HG03095 (cell line): ENCODE measurements around the gene MEGF10.

Source experiments
- ATAC-seq: cut with Tn5 transposase; IDR thresholded peaks from one replicate; pipeline ENCODE4 v1.9.1; 2021; ENCODE audit warnings: moderate library complexity; ENCODE audit not compliant: unreplicated experiment

The MEGF10 gene

GRCh38 chr5:127324756-127325155 lies 34.2 kb downstream of the MEGF10 start:
- no peak for ATAC-seq

- no peak for ATAC-seq
These were observed 35.8 kb downstream of the MEGF10 start for GRCh38 chr5:127326431-127326830.

- no peak for ATAC-seq
These were observed 36.6 kb downstream of the MEGF10 start for GRCh38 chr5:127326976-127327755.

- ATAC-seq: no peak
These were observed 39.5 kb downstream of the MEGF10 start for GRCh38 chr5:127330116-127330515.

- ATAC-seq: no peak
These were observed 41.5 kb downstream of the MEGF10 start for GRCh38 chr5:127331890-127332649.

- ATAC-seq: no peak
These were observed 42.9 kb downstream of the MEGF10 start for GRCh38 chr5:127333483-127333882.

GRCh38 chr5:127335381-127335780 lies 44.8 kb downstream of the MEGF10 start:
- ATAC-seq: no peak

GRCh38 chr5:127337876-127338275 lies 47.3 kb downstream of the MEGF10 start:
- no peak for ATAC-seq

GRCh38 chr5:127338501-127338900 lies 47.9 kb downstream of the MEGF10 start:
- ATAC-seq: no peak

GRCh38 chr5:127340606-127341005 lies 50.0 kb downstream of the MEGF10 start:
- no peak for ATAC-seq

- no peak for ATAC-seq
These were observed 51.8 kb downstream of the MEGF10 start for GRCh38 chr5:127342364-127342763.

GRCh38 chr5:127343313-127343712 lies 52.7 kb downstream of the MEGF10 start:
- ATAC-seq: no peak

GRCh38 chr5:127343866-127344265 lies 53.3 kb downstream of the MEGF10 start:
- ATAC-seq: no peak

- ATAC-seq: no peak
These were observed 54.3 kb downstream of the MEGF10 start for GRCh38 chr5:127344931-127345330.

GRCh38 chr5:127351418-127351817 lies 60.8 kb downstream of the MEGF10 start:
- ATAC-seq: no peak

- ATAC-seq: no peak
These were observed 61.5 kb downstream of the MEGF10 start for GRCh38 chr5:127352068-127352467.

GRCh38 chr5:127353327-127353726 lies 62.7 kb downstream of the MEGF10 start:
- no peak for ATAC-seq

- no peak for ATAC-seq
These were observed 63.2 kb downstream of the MEGF10 start for GRCh38 chr5:127353796-127354195.

GRCh38 chr5:127355337-127355736 lies 64.7 kb downstream of the MEGF10 start:
- no peak for ATAC-seq

GRCh38 chr5:127358284-127358683 lies 67.7 kb downstream of the MEGF10 start:
- no peak for ATAC-seq

GRCh38 chr5:127358740-127359139 lies 68.1 kb downstream of the MEGF10 start:
- no peak for ATAC-seq

- ATAC-seq: no peak
These were observed 68.9 kb downstream of the MEGF10 start for GRCh38 chr5:127359502-127359901.
